GM23338 (cell line): Measurements from ENCODE around the gene ERC2. TPM values are rescaled to one million over a fixed set of nuclear protein-coding genes. Genes with fewer than 3 reads are reported as not detected.

Experiments used
- ATAC-seq: fragments of 200-7000 bp; cut with Tn5 transposase; 3 replicates; pipeline ENCODE4 v1.9.1; 2020
- DNase-seq: peaks from one replicate; pipeline ENCODE4 v3.0.0-alpha.2; 2015; ENCODE audit warnings: low spot score
- H2AFZ ChIP-seq: fragments of 200-600 bp; sonication (generic); 2 replicates; pipeline ENCODE4 v1.8.0; 2016; ENCODE audit warnings: antibody characterized with exemption, mild to moderate bottlenecking, moderate library complexity
- H3F3A ChIP-seq: fragments of 200-600 bp; sonication (generic); replicated peaks from 2 replicates; pipeline ENCODE4 v1.8.0; 2017; ENCODE audit warnings: antibody characterized with exemption, mixed run types, low read depth
- H3K27ac ChIP-seq: fragments of 200-600 bp; sonication (generic); 2 replicates; pipeline ENCODE4 v1.6.1; 2016; ENCODE audit warnings: low read depth
- H3K27me3 ChIP-seq: fragments of 200-600 bp; sonication (generic); 2 replicates; pipeline ENCODE4 v1.8.0; 2016; ENCODE audit warnings: mild to moderate bottlenecking, mixed run types, moderate library complexity; ENCODE audit not compliant: insufficient read depth
- H3K36me3 ChIP-seq: fragments of 200-600 bp; sonication (generic); 2 replicates; pipeline ENCODE4 v1.8.0; 2016; ENCODE audit warnings: mild to moderate bottlenecking; ENCODE audit not compliant: insufficient read depth
- H3K4me1 ChIP-seq: fragments of 200-600 bp; sonication (generic); 2 replicates; pipeline ENCODE4 v1.8.0; 2016; ENCODE audit warnings: mild to moderate bottlenecking, moderate library complexity; ENCODE audit not compliant: insufficient read depth
- H3K4me2 ChIP-seq: fragments of 200-600 bp; sonication (generic); 2 replicates; pipeline ENCODE4 v1.7.1; 2017; ENCODE audit warnings: mixed run types
- H3K4me3 ChIP-seq: fragments of 200-600 bp; sonication (generic); 2 replicates; pipeline ENCODE4 v1.6.1; 2016; ENCODE audit warnings: mixed run types
- H3K79me2 ChIP-seq: fragments of 200-600 bp; sonication (generic); replicated peaks from 2 replicates; pipeline ENCODE4 v1.8.0; 2017; ENCODE audit warnings: mild to moderate bottlenecking; ENCODE audit not compliant: insufficient read depth
- H3K9me2 ChIP-seq: fragments of 200-600 bp; sonication (generic); 2 replicates; pipeline ENCODE4 v1.8.0; 2017; ENCODE audit not compliant: insufficient read depth
- H4K20me1 ChIP-seq: fragments of 200-600 bp; sonication (generic); replicated peaks from 2 replicates; pipeline ENCODE4 v1.8.0; 2017; ENCODE audit warnings: mild to moderate bottlenecking; ENCODE audit not compliant: insufficient read depth
- H3K27ac Mint-ChIP-seq: 2 replicates; pipeline ENCODE4 v1.8.0; 2020; ENCODE audit warnings: inconsistent platforms, mild to moderate bottlenecking, moderate library complexity, mixed read lengths
- H3K27me3 Mint-ChIP-seq: 3 replicates; pipeline ENCODE4 v1.8.0; 2022; ENCODE audit warnings: low read depth, mild to moderate bottlenecking, moderate library complexity, mixed read lengths, inconsistent platforms; ENCODE audit not compliant: insufficient read depth, poor library complexity
- H3K36me3 Mint-ChIP-seq: 3 replicates; pipeline ENCODE4 v1.8.0; 2021; ENCODE audit warnings: low read depth, mild to moderate bottlenecking, inconsistent platforms, moderate library complexity, mixed read lengths
- H3K4me1 Mint-ChIP-seq: 3 replicates; pipeline ENCODE4 v1.8.0; 2020; ENCODE audit warnings: mild to moderate bottlenecking, inconsistent platforms, mixed read lengths
- H3K4me3 Mint-ChIP-seq: 3 replicates; pipeline ENCODE4 v1.8.0; 2021; ENCODE audit warnings: moderate library complexity, mild to moderate bottlenecking, inconsistent platforms, mixed read lengths
- H3K9me3 Mint-ChIP-seq: 3 replicates; pipeline ENCODE4 v1.8.0; 2020; ENCODE audit warnings: moderate library complexity, mild to moderate bottlenecking, inconsistent platforms, mixed read lengths
- CREB1 ChIP-seq: fragments of 250-450 bp; sonication (Bioruptor Pico); IDR thresholded peaks from 2 replicates; pipeline ENCODE4 v1.5.0; 2020; ENCODE audit warnings: low read depth, mild to moderate bottlenecking, moderate library complexity
- EZH2phosphoT487 ChIP-seq: fragments of 200-600 bp; sonication (generic); IDR thresholded peaks from one replicate; pipeline ENCODE4 v1.8.1; 2018; ENCODE audit warnings: antibody characterized with exemption; ENCODE audit not compliant: unreplicated experiment
- NANOG ChIP-seq: IDR thresholded peaks from 2 replicates; pipeline ENCODE4 v1.6.1; 2016; ENCODE audit warnings: antibody characterized with exemption, borderline replicate concordance
- POLR2AphosphoS5 ChIP-seq: IDR thresholded peaks from 2 replicates; pipeline ENCODE4 v1.6.1; 2016; ENCODE audit warnings: antibody characterized with exemption, low read depth
- STAT1 ChIP-seq: IDR thresholded peaks from one replicate; pipeline ENCODE4 v1.6.1; 2016; ENCODE audit warnings: antibody characterized with exemption; ENCODE audit not compliant: unreplicated experiment
- ZNF331 ChIP-seq: fragments of 250-450 bp; sonication (Bioruptor Pico); IDR thresholded peaks from 2 replicates; pipeline ENCODE4 v1.5.0; 2020; ENCODE audit warnings: low read depth, mild to moderate bottlenecking, moderate library complexity
- polyA plus RNA-seq: library from polyadenylated mRNA; unstranded; fragments of >200 nt; fragmentation: Nextera tagmentation; extraction: Ambion mirVana; gene quantifications from 2 replicates; pipeline ENCODE4 v1.2.1, GENCODE V29; 2016
- total RNA-seq: library from RNA; depleted of rRNA; stranded (reverse); fragments of >200 nt; shearing (Covaris generic); gene quantifications from 2 replicates; pipeline ENCODE4 v1.2.3, GENCODE V29; 2014
- TF ChIP-seq, protein P1 (sequence below): fragments of 250-450 bp; sonication (Bioruptor Pico); IDR thresholded peaks from 2 replicates; pipeline ENCODE4 v1.5.0; 2020; ENCODE audit warnings: mild to moderate bottlenecking, moderate library complexity
- TF ChIP-seq, protein P2 (sequence below): IDR thresholded peaks from 2 replicates; pipeline ENCODE4 v1.6.1; 2016; ENCODE audit warnings: antibody characterized with exemption
- TF ChIP-seq, protein P3 (sequence below): IDR thresholded peaks from one replicate; pipeline ENCODE4 v1.6.1; 2018; ENCODE audit warnings: antibody characterized with exemption; ENCODE audit not compliant: unreplicated experiment

ERC2 gene
- total and polyA plus RNA-seq, 2 experiments from 2014 or later = 11.8 to 13.7 TPM

DNA sequence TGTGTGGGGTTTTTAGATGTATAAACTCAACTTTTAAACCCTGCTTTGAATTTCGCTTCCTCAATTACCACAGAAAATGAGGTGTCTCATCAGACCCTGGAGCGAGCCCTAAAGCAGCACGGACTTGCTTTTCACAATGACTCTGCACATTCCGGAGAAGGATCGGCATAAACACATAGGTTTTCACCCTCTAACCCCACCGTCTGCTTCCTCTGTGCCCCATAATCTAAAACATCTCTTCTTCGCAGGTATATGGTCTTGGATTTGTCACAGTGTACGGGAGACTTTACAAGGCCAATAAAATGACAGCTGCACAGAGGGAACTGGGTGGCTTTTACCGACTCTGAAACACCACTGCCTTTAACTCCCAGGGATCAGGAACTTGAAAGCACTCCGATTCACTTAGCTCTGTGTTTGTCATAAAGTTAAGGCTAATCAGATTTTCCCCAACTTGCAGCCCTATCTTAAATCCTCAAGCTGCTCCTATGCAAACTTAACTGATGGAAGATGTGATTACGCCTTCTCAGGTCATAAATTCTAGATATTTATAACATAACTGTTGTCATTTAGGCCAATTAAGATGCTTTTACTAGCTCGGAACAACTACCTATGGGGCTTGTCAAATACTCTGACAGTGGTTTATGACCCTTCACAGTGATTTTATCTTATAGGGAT, 847.8 kb downstream of the ERC2 start (continued):
- TF ChIP-seq, protein P1, sequence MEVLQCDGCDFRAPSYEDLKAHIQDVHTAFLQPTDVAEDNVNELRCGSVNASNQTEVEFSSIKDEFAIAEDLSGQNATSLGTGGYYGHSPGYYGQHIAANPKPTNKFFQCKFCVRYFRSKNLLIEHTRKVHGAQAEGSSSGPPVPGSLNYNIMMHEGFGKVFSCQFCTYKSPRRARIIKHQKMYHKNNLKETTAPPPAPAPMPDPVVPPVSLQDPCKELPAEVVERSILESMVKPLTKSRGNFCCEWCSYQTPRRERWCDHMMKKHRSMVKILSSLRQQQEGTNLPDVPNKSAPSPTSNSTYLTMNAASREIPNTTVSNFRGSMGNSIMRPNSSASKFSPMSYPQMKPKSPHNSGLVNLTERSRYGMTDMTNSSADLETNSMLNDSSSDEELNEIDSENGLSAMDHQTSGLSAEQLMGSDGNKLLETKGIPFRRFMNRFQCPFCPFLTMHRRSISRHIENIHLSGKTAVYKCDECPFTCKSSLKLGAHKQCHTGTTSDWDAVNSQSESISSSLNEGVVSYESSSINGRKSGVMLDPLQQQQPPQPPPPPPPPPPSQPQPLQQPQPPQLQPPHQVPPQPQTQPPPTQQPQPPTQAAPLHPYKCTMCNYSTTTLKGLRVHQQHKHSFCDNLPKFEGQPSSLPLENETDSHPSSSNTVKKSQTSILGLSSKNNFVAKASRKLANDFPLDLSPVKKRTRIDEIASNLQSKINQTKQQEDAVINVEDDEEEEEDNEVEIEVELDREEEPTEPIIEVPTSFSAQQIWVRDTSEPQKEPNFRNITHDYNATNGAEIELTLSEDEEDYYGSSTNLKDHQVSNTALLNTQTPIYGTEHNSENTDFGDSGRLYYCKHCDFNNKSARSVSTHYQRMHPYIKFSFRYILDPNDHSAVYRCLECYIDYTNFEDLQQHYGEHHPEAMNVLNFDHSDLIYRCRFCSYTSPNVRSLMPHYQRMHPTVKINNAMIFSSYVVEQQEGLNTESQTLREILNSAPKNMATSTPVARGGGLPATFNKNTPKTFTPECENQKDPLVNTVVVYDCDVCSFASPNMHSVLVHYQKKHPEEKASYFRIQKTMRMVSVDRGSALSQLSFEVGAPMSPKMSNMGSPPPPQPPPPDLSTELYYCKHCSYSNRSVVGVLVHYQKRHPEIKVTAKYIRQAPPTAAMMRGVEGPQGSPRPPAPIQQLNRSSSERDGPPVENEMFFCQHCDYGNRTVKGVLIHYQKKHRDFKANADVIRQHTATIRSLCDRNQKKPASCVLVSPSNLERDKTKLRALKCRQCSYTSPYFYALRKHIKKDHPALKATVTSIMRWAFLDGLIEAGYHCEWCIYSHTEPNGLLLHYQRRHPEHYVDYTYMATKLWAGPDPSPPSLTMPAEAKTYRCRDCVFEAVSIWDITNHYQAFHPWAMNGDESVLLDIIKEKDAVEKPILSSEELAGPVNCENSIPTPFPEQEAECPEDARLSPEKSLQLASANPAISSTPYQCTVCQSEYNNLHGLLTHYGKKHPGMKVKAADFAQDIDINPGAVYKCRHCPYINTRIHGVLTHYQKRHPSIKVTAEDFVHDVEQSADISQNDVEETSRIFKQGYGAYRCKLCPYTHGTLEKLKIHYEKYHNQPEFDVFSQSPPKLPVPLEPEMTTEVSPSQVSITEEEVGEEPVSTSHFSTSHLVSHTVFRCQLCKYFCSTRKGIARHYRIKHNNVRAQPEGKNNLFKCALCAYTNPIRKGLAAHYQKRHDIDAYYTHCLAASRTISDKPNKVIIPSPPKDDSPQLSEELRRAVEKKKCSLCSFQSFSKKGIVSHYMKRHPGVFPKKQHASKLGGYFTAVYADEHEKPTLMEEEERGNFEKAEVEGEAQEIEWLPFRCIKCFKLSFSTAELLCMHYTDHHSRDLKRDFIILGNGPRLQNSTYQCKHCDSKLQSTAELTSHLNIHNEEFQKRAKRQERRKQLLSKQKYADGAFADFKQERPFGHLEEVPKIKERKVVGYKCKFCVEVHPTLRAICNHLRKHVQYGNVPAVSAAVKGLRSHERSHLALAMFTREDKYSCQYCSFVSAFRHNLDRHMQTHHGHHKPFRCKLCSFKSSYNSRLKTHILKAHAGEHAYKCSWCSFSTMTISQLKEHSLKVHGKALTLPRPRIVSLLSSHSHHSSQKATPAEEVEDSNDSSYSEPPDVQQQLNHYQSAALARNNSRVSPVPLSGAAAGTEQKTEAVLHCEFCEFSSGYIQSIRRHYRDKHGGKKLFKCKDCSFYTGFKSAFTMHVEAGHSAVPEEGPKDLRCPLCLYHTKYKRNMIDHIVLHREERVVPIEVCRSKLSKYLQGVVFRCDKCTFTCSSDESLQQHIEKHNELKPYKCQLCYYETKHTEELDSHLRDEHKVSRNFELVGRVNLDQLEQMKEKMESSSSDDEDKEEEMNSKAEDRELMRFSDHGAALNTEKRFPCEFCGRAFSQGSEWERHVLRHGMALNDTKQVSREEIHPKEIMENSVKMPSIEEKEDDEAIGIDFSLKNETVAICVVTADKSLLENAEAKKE (CRISPR knock-in tag) = no peak
- TF ChIP-seq EZH2phosphoT487 (no peak), ZNF331 (CRISPR knock-in tag) (no peak), STAT1 (no peak), POLR2AphosphoS5 (no peak), NANOG (no peak)
- TF ChIP-seq, protein P2, sequence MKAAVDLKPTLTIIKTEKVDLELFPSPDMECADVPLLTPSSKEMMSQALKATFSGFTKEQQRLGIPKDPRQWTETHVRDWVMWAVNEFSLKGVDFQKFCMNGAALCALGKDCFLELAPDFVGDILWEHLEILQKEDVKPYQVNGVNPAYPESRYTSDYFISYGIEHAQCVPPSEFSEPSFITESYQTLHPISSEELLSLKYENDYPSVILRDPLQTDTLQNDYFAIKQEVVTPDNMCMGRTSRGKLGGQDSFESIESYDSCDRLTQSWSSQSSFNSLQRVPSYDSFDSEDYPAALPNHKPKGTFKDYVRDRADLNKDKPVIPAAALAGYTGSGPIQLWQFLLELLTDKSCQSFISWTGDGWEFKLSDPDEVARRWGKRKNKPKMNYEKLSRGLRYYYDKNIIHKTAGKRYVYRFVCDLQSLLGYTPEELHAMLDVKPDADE = no peak

DNA sequence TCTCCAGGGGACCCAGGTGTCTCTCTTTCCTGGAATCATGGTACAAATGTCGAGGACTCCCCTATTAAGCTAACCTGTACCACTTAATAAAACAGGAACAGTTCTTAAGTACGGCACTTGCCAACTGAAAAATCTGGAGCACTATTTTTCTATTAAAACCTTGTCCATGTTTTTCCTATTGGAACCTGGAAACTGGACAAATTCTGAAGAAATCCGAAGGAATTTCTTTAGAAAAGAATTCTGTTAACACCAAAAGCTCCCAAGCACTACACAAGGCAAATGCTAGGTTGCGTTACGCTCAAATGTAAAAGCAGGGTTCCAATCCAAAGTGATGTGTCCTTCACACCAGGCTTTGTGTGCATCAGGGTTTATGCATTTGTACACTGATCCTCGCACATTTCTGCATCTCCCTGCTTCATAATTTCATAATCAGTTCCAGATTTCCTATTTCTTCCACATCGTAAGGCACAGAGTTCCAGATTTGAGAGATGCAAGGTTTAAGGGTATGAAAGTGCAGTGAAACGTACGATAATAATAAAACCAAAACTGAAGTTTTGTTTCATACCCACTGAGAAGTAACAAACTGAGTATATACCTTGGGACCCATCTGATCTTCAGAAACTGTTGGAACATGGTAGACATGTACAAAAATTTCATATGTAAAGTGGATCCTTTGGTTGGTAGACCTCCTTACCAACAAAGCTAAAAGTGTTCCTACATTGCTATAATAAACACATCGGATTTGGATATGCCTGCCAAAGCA, 849.0 kb downstream of the ERC2 start:
- no peak overlapping the region for H3K4me3 ChIP-seq
- TF ChIP-seq, protein P3, sequence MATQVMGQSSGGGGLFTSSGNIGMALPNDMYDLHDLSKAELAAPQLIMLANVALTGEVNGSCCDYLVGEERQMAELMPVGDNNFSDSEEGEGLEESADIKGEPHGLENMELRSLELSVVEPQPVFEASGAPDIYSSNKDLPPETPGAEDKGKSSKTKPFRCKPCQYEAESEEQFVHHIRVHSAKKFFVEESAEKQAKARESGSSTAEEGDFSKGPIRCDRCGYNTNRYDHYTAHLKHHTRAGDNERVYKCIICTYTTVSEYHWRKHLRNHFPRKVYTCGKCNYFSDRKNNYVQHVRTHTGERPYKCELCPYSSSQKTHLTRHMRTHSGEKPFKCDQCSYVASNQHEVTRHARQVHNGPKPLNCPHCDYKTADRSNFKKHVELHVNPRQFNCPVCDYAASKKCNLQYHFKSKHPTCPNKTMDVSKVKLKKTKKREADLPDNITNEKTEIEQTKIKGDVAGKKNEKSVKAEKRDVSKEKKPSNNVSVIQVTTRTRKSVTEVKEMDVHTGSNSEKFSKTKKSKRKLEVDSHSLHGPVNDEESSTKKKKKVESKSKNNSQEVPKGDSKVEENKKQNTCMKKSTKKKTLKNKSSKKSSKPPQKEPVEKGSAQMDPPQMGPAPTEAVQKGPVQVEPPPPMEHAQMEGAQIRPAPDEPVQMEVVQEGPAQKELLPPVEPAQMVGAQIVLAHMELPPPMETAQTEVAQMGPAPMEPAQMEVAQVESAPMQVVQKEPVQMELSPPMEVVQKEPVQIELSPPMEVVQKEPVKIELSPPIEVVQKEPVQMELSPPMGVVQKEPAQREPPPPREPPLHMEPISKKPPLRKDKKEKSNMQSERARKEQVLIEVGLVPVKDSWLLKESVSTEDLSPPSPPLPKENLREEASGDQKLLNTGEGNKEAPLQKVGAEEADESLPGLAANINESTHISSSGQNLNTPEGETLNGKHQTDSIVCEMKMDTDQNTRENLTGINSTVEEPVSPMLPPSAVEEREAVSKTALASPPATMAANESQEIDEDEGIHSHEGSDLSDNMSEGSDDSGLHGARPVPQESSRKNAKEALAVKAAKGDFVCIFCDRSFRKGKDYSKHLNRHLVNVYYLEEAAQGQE = no peak
- TF ChIP-seq CREB1 = no peak
- TF ChIP-seq POLR2AphosphoS5 = no peak
- TF ChIP-seq NANOG = no peak
- ATAC-seq (no peak), DNase-seq (no peak)
- no peaks in the 10 kb centered on the region for H3K36me3 ChIP-seq
- no peak overlapping the region for H3K27ac Mint-ChIP-seq
- peaks cover 3% of the 10 kb centered on the region for H3K36me3 Mint-ChIP-seq
- peaks cover 13% of the 10 kb centered on the region for H3K9me2 ChIP-seq
- no peaks in the 10 kb centered on the region for H4K20me1 ChIP-seq
- H3K9me3 Mint-ChIP-seq = 0 out of 3 replicates have a peak, but pooled peaks cover 4% of the 10 kb centered on the region
- peaks cover 40% of the 10 kb centered on the region for H3K4me1 ChIP-seq
- H3K27me3 ChIP-seq = no peaks in the 10 kb centered on the region
- peaks cover 54% of the 10 kb centered on the region for H3K4me1 Mint-ChIP-seq
- no peak overlapping the region for H3K4me3 Mint-ChIP-seq
- H3F3A ChIP-seq = no peaks in the 10 kb centered on the region
- no peak overlapping the region for H2AFZ ChIP-seq
- H3K4me2 ChIP-seq = no peak overlapping the region
- no peaks in the 10 kb centered on the region for H3K79me2 ChIP-seq
- no peaks in the 10 kb centered on the region for H3K27me3 Mint-ChIP-seq
- H3K27ac ChIP-seq = no peak overlapping the region
